Natural killer cell (primary cell): ENCODE data around the gene PUS10. TPM values are rescaled to one million over a fixed set of nuclear protein-coding genes. Genes with fewer than 3 reads are reported as not detected.

Source experiments
- ATAC-seq, 3 donors: fragments of 150-1000 bp in 2 of 3; fragments of 200-7000 bp in 1 of 3; cut with Tn5 transposase; 1 replicate in 1 of 3; 2 replicates in 2 of 3; pipeline ENCODE4 v1.10.0; 2021; ENCODE audit warnings: mild to moderate bottlenecking in 2 of 3, moderate library complexity in 2 of 3
- DNase-seq, 2 donors: peaks; one replicate each; pipeline versions ENCODE4 v3.0.0 to v3.0.0-alpha.2; 2013 to 2021; ENCODE audit warnings: mixed read lengths in 1 of 2
- H3K27ac ChIP-seq: one replicate; pipeline ENCODE4 v1.5.1; 2013; ENCODE audit warnings: mild to moderate bottlenecking, low read length
- H3K27me3 ChIP-seq: one replicate; pipeline ENCODE4 v1.6.1; 2013; ENCODE audit warnings: low read length; ENCODE audit not compliant: control insufficient read depth, insufficient read depth
- H3K36me3 ChIP-seq: one replicate; pipeline ENCODE4 v1.6.1; 2013; ENCODE audit warnings: low read length; ENCODE audit not compliant: control insufficient read depth, insufficient read depth
- H3K4me1 ChIP-seq: one replicate; pipeline ENCODE4 v1.6.1; 2013; ENCODE audit warnings: low read length; ENCODE audit not compliant: control insufficient read depth, insufficient read depth
- H3K4me3 ChIP-seq: one replicate; pipeline ENCODE4 v1.5.1; 2013; ENCODE audit warnings: low read length
- H3K9me3 ChIP-seq: one replicate; pipeline ENCODE4 v1.6.1; 2013; ENCODE audit warnings: low read length; ENCODE audit not compliant: control insufficient read depth, insufficient read depth
- H3K27ac Mint-ChIP-seq, 2 donors: one replicate each; pipeline ENCODE4 v1.8.0; 2022; ENCODE audit warnings: mild to moderate bottlenecking in 2 of 2, mixed read lengths in 2 of 2, moderate library complexity in 1 of 2
- H3K27me3 Mint-ChIP-seq, 2 donors: one replicate each; pipeline ENCODE4 v1.8.0; 2022; ENCODE audit warnings: low read depth in 2 of 2, mixed read lengths in 2 of 2
- H3K36me3 Mint-ChIP-seq: one replicate; pipeline ENCODE4 v1.8.0; 2022; ENCODE audit warnings: mixed read lengths
- H3K4me1 Mint-ChIP-seq, 2 donors: one replicate each; pipeline ENCODE4 v1.8.0; 2022; ENCODE audit warnings: mixed read lengths in 2 of 2
- H3K4me3 Mint-ChIP-seq: one replicate; pipeline ENCODE4 v1.8.0; 2022; ENCODE audit warnings: mild to moderate bottlenecking, moderate library complexity, mixed read lengths
- H3K9me3 Mint-ChIP-seq, 2 donors: one replicate each; pipeline ENCODE4 v1.8.0; 2022; ENCODE audit warnings: mixed read lengths in 2 of 2
- CTCF ChIP-seq: fragments of 200-600 bp; IDR thresholded peaks from one replicate; pipeline ENCODE4 v1.8.0; 2022; ENCODE audit warnings: antibody characterized with exemption
- WGBS: methylation state at CpG from one replicate; pipeline ENCODE4 v1.1.7; 2013; ENCODE audit warnings: missing lambda C conversion rate; ENCODE audit not compliant: insufficient coverage; 5-methylcytosine and 5-hydroxymethylcytosine counted together
- intact Hi-C: fragments of 100-400 bp; cut with micrococcal nuclease; formaldehyde crosslinking; loops from one replicate; pipeline ENCODE4 v1.14.2; 2022
- total RNA-seq, 4 donors: library from RNA; stranded (reverse); fragments of 120-200 nt in 1 of 4; gene quantifications; one replicate each; pipeline versions ENCODE4 v1.2.3 to v1.2.4, GENCODE V29; 2013 to 2022

PUS10 gene
- total RNA-seq, 3 donors from 2014 or later (not counting 1 experiment from before 2014, with no cell fraction given) = 7.2 to 15.2 (median 8.4) TPM

- ATAC-seq (no peak), DNase-seq (no peak)
- H3K27ac ChIP-seq = no peak overlapping the region
- no peaks in the 10 kb centered on the region for H3K27me3 ChIP-seq
- H3K9me3 ChIP-seq = no peaks in the 10 kb centered on the region
- 100% methylated on average over 1 of the region's 1 CpG for WGBS
- Mint-ChIP-seq H3K4me3 (no peak overlapping the region), H3K4me1 (peaks cover 12 to 15% of the 10 kb centered on the region in 2 donors), H3K27me3 (no peaks in the 10 kb centered on the region), H3K27ac (no peak overlapping the region), H3K36me3 (no peaks in the 10 kb centered on the region), H3K9me3 (no peaks in the 10 kb centered on the region)
- H3K36me3 ChIP-seq = no peaks in the 10 kb centered on the region
- H3K4me3 ChIP-seq = no peak overlapping the region
- no peak for TF ChIP-seq CTCF
- intact Hi-C loops = no loop called here
- H3K4me1 ChIP-seq = peaks cover 3% of the 10 kb centered on the region
Measured at GRCh38 chr2:61011678-61012077, 6.4 kb downstream of the PUS10 start.

GRCh38 chr2:61009355-61009754 lies 8.7 kb downstream of the PUS10 start:
- ATAC-seq = no peak
- no peaks in the 10 kb centered on the region for H3K27me3 ChIP-seq
- DNase-seq = no peak
- H3K9me3 ChIP-seq = no peaks in the 10 kb centered on the region
- no peak for TF ChIP-seq CTCF
- H3K9me3 Mint-ChIP-seq = no peaks in the 10 kb centered on the region
- no peaks in the 10 kb centered on the region for H3K36me3 Mint-ChIP-seq
- no peaks in the 10 kb centered on the region for H3K36me3 ChIP-seq
- H3K4me1 Mint-ChIP-seq = no peaks in the 10 kb centered on the region
- no peak overlapping the region for H3K27ac Mint-ChIP-seq
- H3K4me3 Mint-ChIP-seq = no peak overlapping the region
- intact Hi-C loops = no loop called here
- no peak overlapping the region for H3K27ac ChIP-seq
- H3K4me1 ChIP-seq = no peaks in the 10 kb centered on the region
- no peaks in the 10 kb centered on the region for H3K27me3 Mint-ChIP-seq
- no peak overlapping the region for H3K4me3 ChIP-seq

GRCh38 chr2:61006486-61007105 lies 11.5 kb downstream of the PUS10 start:
- Mint-ChIP-seq H3K4me3 (no peak overlapping the region), H3K4me1 (no peaks in the 10 kb centered on the region), H3K36me3 (no peaks in the 10 kb centered on the region), H3K27ac (no peak overlapping the region), H3K27me3 (no peaks in the 10 kb centered on the region), H3K9me3 (no peaks in the 10 kb centered on the region)
- ATAC-seq (no peak), DNase-seq (no peak)
- TF ChIP-seq CTCF = no peak
- Histone ChIP-seq H3K9me3 (no peaks in the 10 kb centered on the region), H3K27me3 (no peaks in the 10 kb centered on the region), H3K4me1 (no peaks in the 10 kb centered on the region), H3K36me3 (no peaks in the 10 kb centered on the region), H3K27ac (no peak overlapping the region), H3K4me3 (no peak overlapping the region)
- intact Hi-C loops = no loop called here

GRCh38 chr2:61005736-61006135 lies 12.3 kb downstream of the PUS10 start:
- H3K9me3 Mint-ChIP-seq = no peaks in the 10 kb centered on the region
- no peaks in the 10 kb centered on the region for H3K36me3 ChIP-seq
- H3K27ac ChIP-seq = no peak overlapping the region
- H3K4me1 ChIP-seq = no peaks in the 10 kb centered on the region
- WGBS = 92% methylated on average over 1 of the region's 3 CpGs
- intact Hi-C loops = no loop called here
- DNase-seq (no peak), ATAC-seq (no peak)
- H3K4me1 Mint-ChIP-seq = no peaks in the 10 kb centered on the region
- no peaks in the 10 kb centered on the region for H3K9me3 ChIP-seq
- H3K4me3 ChIP-seq = no peak overlapping the region
- no peak for TF ChIP-seq CTCF
- no peak overlapping the region for H3K27ac Mint-ChIP-seq
- no peaks in the 10 kb centered on the region for H3K27me3 Mint-ChIP-seq
- no peaks in the 10 kb centered on the region for H3K36me3 Mint-ChIP-seq
- no peak overlapping the region for H3K4me3 Mint-ChIP-seq
- no peaks in the 10 kb centered on the region for H3K27me3 ChIP-seq
